LNCaP clone FGC (cell line): ENCODE results near the gene NGB.
"Not testable (repeated sequence)": the region's sequence is repeated elsewhere in the genome, so short reads cannot be mapped to it uniquely, and the experiment has no call there.

Experiments
- DNase-seq: peaks from one replicate; pipeline ENCODE4 v3.0.0-alpha.2; 2011; ENCODE audit warnings: low read depth
- H3K4me3 ChIP-seq: 2 replicates; pipeline ENCODE4 v1.5.1; 2011; ENCODE audit warnings: mild to moderate bottlenecking, low read depth, low read length, control low read depth
- CTCF ChIP-seq: IDR thresholded peaks from 2 replicates; pipeline ENCODE4 v1.5.1; 2012; ENCODE audit warnings: mild to moderate bottlenecking; ENCODE audit not compliant: control insufficient read depth, insufficient read depth; ENCODE audit errors: extremely low read depth

Gene NGB

GRCh38 chr14:77281852-77282410 lies 10.9 kb upstream of the NGB start:
- no peak for DNase-seq
- no peak for TF ChIP-seq CTCF
- no peak overlapping the region for H3K4me3 ChIP-seq

GRCh38 chr14:77280921-77281320 lies 9.9 kb upstream of the NGB start:
- DNase-seq, H3K4me3 ChIP-seq: not testable (repeated sequence)

- no peak for TF ChIP-seq CTCF
- no peak overlapping the region for H3K4me3 ChIP-seq
- no peak for DNase-seq
Observed at GRCh38 chr14:77279719-77280118, 8.7 kb upstream of the NGB start.

GRCh38 chr14:77278461-77279230 lies 7.6 kb upstream of the NGB start:
- TF ChIP-seq CTCF = no peak
- no peak overlapping the region for H3K4me3 ChIP-seq
- DNase-seq = no peak

GRCh38 chr14:77276959-77277358 lies 6.0 kb upstream of the NGB start:
- DNase-seq = no peak
- no peak for TF ChIP-seq CTCF
- H3K4me3 ChIP-seq = no peak overlapping the region

- no peak for TF ChIP-seq CTCF
- no peak for DNase-seq
- no peak overlapping the region for H3K4me3 ChIP-seq
Observed at GRCh38 chr14:77276295-77276935, 5.4 kb upstream of the NGB start.

- no peak for TF ChIP-seq CTCF
- DNase-seq = no peak
Observed at GRCh38 chr14:77275601-77276017, 4.6 kb upstream of the NGB start.

More at GRCh38 chr14:77275601-77276017, 4.6 kb upstream of the NGB start:
- H3K4me3 ChIP-seq = no peak overlapping the region
